ENCODE results near the gene ZBTB20.

GRCh38 chr3:114626751-114627150 lies 520.3 kb downstream of the ZBTB20 start:
- no peak for TF ChIP-seq CTCF (IDR thresholded peaks at IDR 0.05)
- TF ChIP-seq POLR2A (IDR thresholded peaks at IDR 0.05) = no peak

All from right lobe of liver (tissue), 4 donors.